ENCODE results near the gene SLC35C1. TPM values are rescaled to one million over a fixed set of nuclear protein-coding genes. Genes with fewer than 3 reads are reported as not detected.

The SLC35C1 gene
- total RNA-seq, 3 donors from 2014 or later, result 26.6 to 47.8 (median 35.6) TPM

- ATAC-seq (no peak), DNase-seq (no peak)
- Histone ChIP-seq H3K4me3 (no peak overlapping the region), H3K36me3 (ENCODE audit: low read depth) (no peaks in the 10 kb centered on the region), H3K4me1 (ENCODE audit: low read depth) (peaks cover 14% of the 10 kb centered on the region), H3K9me3 (no peaks in the 10 kb centered on the region)
- TF ChIP-seq CTCF (IDR thresholded peaks at IDR 0.05), result no peak
- intact Hi-C loops (cut with DNase I, micrococcal nuclease), result no loop called here
These were observed 5.4 kb upstream of the SLC35C1 start for GRCh38 chr11:45799562-45799961.

- Histone ChIP-seq H3K4me1 (ENCODE audit: low read depth) (peaks cover 14% of the 10 kb centered on the region), H3K36me3 (ENCODE audit: low read depth) (no peaks in the 10 kb centered on the region), H3K4me3 (no peak overlapping the region), H3K9me3 (no peaks in the 10 kb centered on the region)
- intact Hi-C loops (cut with DNase I, micrococcal nuclease), result no loop called here
- ATAC-seq, result no peak
- no peak for DNase-seq
- no peak for TF ChIP-seq CTCF (IDR thresholded peaks at IDR 0.05)
These were observed 4.7 kb upstream of the SLC35C1 start for GRCh38 chr11:45800261-45800660.

GRCh38 chr11:45801723-45802315 is 3.1 kb upstream of the SLC35C1 start:
- DNase-seq, result peak in 1 of 3 donors; percentile 77
- TF ChIP-seq CTCF (IDR thresholded peaks at IDR 0.05), result no peak
- Histone ChIP-seq H3K4me3 (no peak overlapping the region), H3K4me1 (ENCODE audit: low read depth) (peaks cover 27% of the 10 kb centered on the region), H3K36me3 (ENCODE audit: low read depth) (no peaks in the 10 kb centered on the region), H3K9me3 (no peaks in the 10 kb centered on the region)
- intact Hi-C loops (cut with DNase I, micrococcal nuclease), result no loop called here
- ATAC-seq, result peak; percentile 37

GRCh38 chr11:45802531-45803317 is 2.2 kb upstream of the SLC35C1 start:
- H3K9me3 ChIP-seq, result no peaks in the 10 kb centered on the region
- H3K4me3 ChIP-seq, result no peak overlapping the region
- H3K36me3 ChIP-seq (ENCODE audit: low read depth), result no peaks in the 10 kb centered on the region
- ATAC-seq, result no peak
- TF ChIP-seq CTCF (IDR thresholded peaks at IDR 0.05), result no peak
- intact Hi-C loops (cut with DNase I, micrococcal nuclease), result no loop called here
- H3K4me1 ChIP-seq (ENCODE audit: low read depth), result peaks cover 36% of the 10 kb centered on the region
- DNase-seq, result peak in 1 of 3 donors; percentile 18

GRCh38 chr11:45803971-45804760 is 783 bp upstream of the SLC35C1 start:
- ATAC-seq (peak; percentile 79), DNase-seq (peak; percentile 94 to 96 (median 95))
- Histone ChIP-seq H3K36me3 (ENCODE audit: low read depth) (no peaks in the 10 kb centered on the region), H3K4me3 (peak overlapping the region; percentile 65), H3K9me3 (no peaks in the 10 kb centered on the region), H3K4me1 (ENCODE audit: low read depth) (peaks cover 40% of the 10 kb centered on the region)
- intact Hi-C loops (cut with DNase I, micrococcal nuclease), result no loop called here
- no peak for TF ChIP-seq CTCF (IDR thresholded peaks at IDR 0.05)

All from mucosa of descending colon (tissue), 3 donors.